ENCODE data around the gene TMEM120B.

The TMEM120B gene

GRCh38 chr12:121828306-121828705 lies 115.8 kb downstream of the TMEM120B start:
- no peak overlapping the region for H3K4me3 ChIP-seq (ENCODE audit: low read depth, low read length)
- in situ Hi-C loops (cut with HindIII; ENCODE audit: low sequenced_read_pairs), result no loop called here
- TF ChIP-seq, protein P1, sequence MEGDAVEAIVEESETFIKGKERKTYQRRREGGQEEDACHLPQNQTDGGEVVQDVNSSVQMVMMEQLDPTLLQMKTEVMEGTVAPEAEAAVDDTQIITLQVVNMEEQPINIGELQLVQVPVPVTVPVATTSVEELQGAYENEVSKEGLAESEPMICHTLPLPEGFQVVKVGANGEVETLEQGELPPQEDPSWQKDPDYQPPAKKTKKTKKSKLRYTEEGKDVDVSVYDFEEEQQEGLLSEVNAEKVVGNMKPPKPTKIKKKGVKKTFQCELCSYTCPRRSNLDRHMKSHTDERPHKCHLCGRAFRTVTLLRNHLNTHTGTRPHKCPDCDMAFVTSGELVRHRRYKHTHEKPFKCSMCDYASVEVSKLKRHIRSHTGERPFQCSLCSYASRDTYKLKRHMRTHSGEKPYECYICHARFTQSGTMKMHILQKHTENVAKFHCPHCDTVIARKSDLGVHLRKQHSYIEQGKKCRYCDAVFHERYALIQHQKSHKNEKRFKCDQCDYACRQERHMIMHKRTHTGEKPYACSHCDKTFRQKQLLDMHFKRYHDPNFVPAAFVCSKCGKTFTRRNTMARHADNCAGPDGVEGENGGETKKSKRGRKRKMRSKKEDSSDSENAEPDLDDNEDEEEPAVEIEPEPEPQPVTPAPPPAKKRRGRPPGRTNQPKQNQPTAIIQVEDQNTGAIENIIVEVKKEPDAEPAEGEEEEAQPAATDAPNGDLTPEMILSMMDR (IDR thresholded peaks at IDR 0.05; ENCODE audit: low read depth, low read length, missing control alignments), result no peak
- DNase-seq (ENCODE audit: low read depth), result no peak

DNA sequence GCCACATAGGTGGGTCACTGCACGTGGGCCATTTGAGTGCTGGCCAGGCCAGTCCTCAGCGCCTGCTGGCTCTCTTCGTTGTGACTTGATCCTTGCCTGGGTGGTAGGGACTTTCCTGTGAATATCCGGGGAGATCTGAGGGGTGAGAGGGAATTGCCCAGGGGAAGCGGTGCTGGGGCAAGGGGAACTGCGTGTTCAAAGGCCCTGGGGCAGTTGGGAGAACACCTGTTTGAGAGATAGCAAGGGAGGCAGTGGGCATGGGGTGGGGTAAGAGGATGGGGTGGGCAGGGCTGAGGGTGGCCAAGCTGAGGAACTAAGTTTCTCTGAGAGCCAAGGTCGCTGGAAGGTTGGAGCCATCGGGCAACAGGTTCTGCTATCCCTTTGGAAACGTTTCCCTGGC lies 116.3 kb downstream of the TMEM120B start:
- TF ChIP-seq, protein P1 (IDR thresholded peaks at IDR 0.05; ENCODE audit: low read depth, low read length, missing control alignments), result no peak
- no peak overlapping the region for H3K4me3 ChIP-seq (ENCODE audit: low read depth, low read length)
- in situ Hi-C loops (cut with HindIII; ENCODE audit: low sequenced_read_pairs), result no loop called here
- no peak for DNase-seq (ENCODE audit: low read depth)

- TF ChIP-seq, protein P1 (IDR thresholded peaks at IDR 0.05; ENCODE audit: low read depth, low read length, missing control alignments), result no peak
- in situ Hi-C loops (cut with HindIII; ENCODE audit: low sequenced_read_pairs), result no loop called here
- H3K4me3 ChIP-seq (ENCODE audit: low read depth, low read length), result no peak overlapping the region
- DNase-seq (ENCODE audit: low read depth), result no peak
These were observed 116.8 kb downstream of the TMEM120B start for GRCh38 chr12:121829250-121829918.

DNA sequence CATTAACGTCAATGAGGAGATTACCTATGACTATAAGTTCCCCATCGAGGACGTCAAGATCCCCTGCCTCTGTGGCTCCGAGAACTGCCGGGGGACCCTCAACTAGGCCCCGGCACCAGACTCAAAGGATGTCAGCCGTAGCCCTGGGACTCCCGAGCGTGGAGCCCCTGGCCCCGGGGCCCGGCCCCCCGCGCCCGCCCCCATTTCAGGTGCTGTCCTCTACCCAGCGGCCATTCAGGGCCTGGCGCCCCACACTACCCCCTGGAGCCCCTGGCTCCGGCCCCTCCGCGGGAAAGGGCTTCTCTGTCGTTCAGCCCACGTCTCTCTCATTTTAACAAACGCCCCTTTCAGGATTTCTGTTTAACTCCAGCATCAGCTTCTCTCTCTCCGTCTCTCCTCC lies 117.6 kb downstream of the TMEM120B start:
- no peak for DNase-seq (ENCODE audit: low read depth)
- TF ChIP-seq, protein P1 (IDR thresholded peaks at IDR 0.05; ENCODE audit: low read depth, low read length, missing control alignments), result no peak
- in situ Hi-C loops (cut with HindIII; ENCODE audit: low sequenced_read_pairs), result no loop called here
- H3K4me3 ChIP-seq (ENCODE audit: low read depth, low read length), result no peak overlapping the region

DNA sequence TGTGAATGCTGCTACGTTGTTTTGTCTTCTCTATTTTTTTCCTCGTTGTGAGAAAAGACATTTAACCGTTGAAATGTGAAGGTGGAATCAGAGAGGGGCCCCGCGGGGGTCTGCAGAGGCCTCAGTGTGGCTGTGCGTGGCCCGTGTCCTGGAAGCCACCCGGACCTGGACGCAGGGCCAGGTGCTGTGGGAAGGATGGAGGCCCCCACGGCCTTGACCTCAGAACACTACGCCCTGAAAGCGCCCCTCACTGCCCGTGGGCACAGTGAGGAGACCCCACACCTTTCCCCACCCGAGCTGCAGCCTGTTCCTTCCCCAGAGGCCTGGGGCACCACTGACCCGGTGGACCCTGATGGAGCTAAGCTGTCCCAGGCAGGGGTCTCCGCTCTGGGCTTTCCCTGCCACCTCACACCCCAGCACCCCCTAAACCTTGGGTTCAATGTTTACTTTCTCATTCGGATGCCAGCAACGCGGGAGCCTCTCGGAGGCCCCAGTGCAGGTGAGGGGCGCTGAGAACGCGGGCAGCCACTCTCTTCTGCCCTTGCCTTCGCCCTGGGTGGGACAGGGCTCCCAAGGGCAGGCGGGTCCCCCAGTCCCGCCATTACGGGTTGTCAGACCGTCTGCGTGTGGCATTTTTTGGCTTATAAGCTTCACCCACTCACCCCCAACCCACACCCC lies 118.2 kb downstream of the TMEM120B start:
- DNase-seq (ENCODE audit: low read depth), result no peak
- H3K4me3 ChIP-seq (ENCODE audit: low read depth, low read length), result no peak overlapping the region
- in situ Hi-C loops (cut with HindIII; ENCODE audit: low sequenced_read_pairs), result no loop called here
- TF ChIP-seq, protein P1 (IDR thresholded peaks at IDR 0.05; ENCODE audit: low read depth, low read length, missing control alignments), result no peak

Data from astrocyte of the cerebellum (primary cell).